Activated naive CD4-positive, alpha-beta T cell treated with anti-CD3 and anti-CD28 coated beads, Interleukin-2, amount 50 U/mL, for 72 hours (primary cell): ENCODE results near the gene CEP97. TPM values are rescaled to one million over a fixed set of nuclear protein-coding genes. Genes with fewer than 3 reads are reported as not detected.
"Not testable (repeated sequence)": the region's sequence is repeated elsewhere in the genome, so short reads cannot be mapped to it uniquely, and the experiment has no call there.

Experiments used
- ATAC-seq, 2 donors: fragments of 150-1000 bp; cut with Tn5 transposase; 2 replicates each; pipeline ENCODE4 v1.10.0; 2021; ENCODE audit warnings: mild to moderate bottlenecking in 2 of 2, moderate library complexity in 2 of 2
- DNase-seq, 2 donors: peaks; one replicate each; pipeline ENCODE4 v3.0.0; 2021 to 2022; ENCODE audit warnings: low spot score in 2 of 2
- H3K27ac Mint-ChIP-seq, 2 donors: one replicate each; pipeline ENCODE4 v1.8.0; 2022; ENCODE audit warnings: mild to moderate bottlenecking in 2 of 2, mixed read lengths in 2 of 2
- H3K36me3 Mint-ChIP-seq, 2 donors: one replicate each; pipeline ENCODE4 v1.8.0; 2022; ENCODE audit warnings: mixed read lengths in 2 of 2
- H3K9me3 Mint-ChIP-seq, 2 donors: one replicate each; pipeline ENCODE4 v1.8.0; 2022; ENCODE audit warnings: mixed read lengths in 2 of 2
- total RNA-seq, 2 donors: library from RNA; stranded (reverse); gene quantifications; one replicate each; pipeline ENCODE4 v1.2.3, GENCODE V29; 2022

The CEP97 gene
- total RNA-seq, 2 donors from 2014 or later: 16.1 to 20.0 TPM

- ATAC-seq, H3K27ac Mint-ChIP-seq, DNase-seq, H3K36me3 Mint-ChIP-seq, H3K9me3 Mint-ChIP-seq: not testable (repeated sequence)
Measured at GRCh38 chr3:101694836-101695235, 29.6 kb upstream of the CEP97 start.

- DNase-seq: peak in 1 of 2 donors; percentile 63
- Mint-ChIP-seq H3K36me3 (no peaks in the 10 kb centered on the region), H3K9me3 (no peaks in the 10 kb centered on the region), H3K27ac (no peak overlapping the region)
- ATAC-seq: peak; percentile 35 to 46
Measured at GRCh38 chr3:101695779-101696372, 28.5 kb upstream of the CEP97 start.

GRCh38 chr3:101701696-101702634, 22.4 kb upstream of the CEP97 start:
- H3K9me3 Mint-ChIP-seq: no peaks in the 10 kb centered on the region
- ATAC-seq (no peak), DNase-seq (no peak)
- no peaks in the 10 kb centered on the region for H3K36me3 Mint-ChIP-seq
- no peak overlapping the region for H3K27ac Mint-ChIP-seq

- Mint-ChIP-seq H3K36me3 (no peaks in the 10 kb centered on the region), H3K9me3 (no peaks in the 10 kb centered on the region), H3K27ac (no peak overlapping the region)
- no peak for ATAC-seq
- DNase-seq: no peak
Measured at GRCh38 chr3:101702726-101703125, 21.7 kb upstream of the CEP97 start.

- no peak overlapping the region for H3K27ac Mint-ChIP-seq
- H3K9me3 Mint-ChIP-seq: no peaks in the 10 kb centered on the region
- H3K36me3 Mint-ChIP-seq: no peaks in the 10 kb centered on the region
- ATAC-seq (no peak), DNase-seq (no peak)
Measured at GRCh38 chr3:101703169-101703568, 21.2 kb upstream of the CEP97 start.

GRCh38 chr3:101704639-101705038, 19.8 kb upstream of the CEP97 start:
- ATAC-seq, DNase-seq, H3K36me3 Mint-ChIP-seq, H3K9me3 Mint-ChIP-seq, H3K27ac Mint-ChIP-seq: not testable (repeated sequence)

- Mint-ChIP-seq H3K9me3 (no peaks in the 10 kb centered on the region), H3K36me3 (no peaks in the 10 kb centered on the region), H3K27ac (no peak overlapping the region)
- ATAC-seq: no peak
- DNase-seq: no peak
Measured at GRCh38 chr3:101709126-101709525, 15.3 kb upstream of the CEP97 start.

GRCh38 chr3:101718455-101718854, 6.0 kb upstream of the CEP97 start:
- ATAC-seq: no peak
- H3K9me3 Mint-ChIP-seq: no peaks in the 10 kb centered on the region
- no peak overlapping the region for H3K27ac Mint-ChIP-seq
- DNase-seq: no peak
- no peaks in the 10 kb centered on the region for H3K36me3 Mint-ChIP-seq

GRCh38 chr3:101719604-101720185, 4.7 kb upstream of the CEP97 start:
- ATAC-seq (no peak), DNase-seq (no peak)
- H3K27ac Mint-ChIP-seq: no peak overlapping the region
- H3K36me3 Mint-ChIP-seq: peaks cover 0 to 6% of the 10 kb centered on the region in 2 donors
- H3K9me3 Mint-ChIP-seq: no peaks in the 10 kb centered on the region

GRCh38 chr3:101720851-101721840, 3.3 kb upstream of the CEP97 start:
- Mint-ChIP-seq H3K9me3 (no peaks in the 10 kb centered on the region), H3K36me3 (peaks cover 7 to 12% of the 10 kb centered on the region in 2 donors), H3K27ac (peak overlapping the region; percentile 85 to 90)
- ATAC-seq (peak in 1 of 2 donors; percentile 27), DNase-seq (peak in 1 of 2 donors; percentile 14)

- Mint-ChIP-seq H3K9me3 (no peaks in the 10 kb centered on the region), H3K36me3 (peaks cover 7 to 12% of the 10 kb centered on the region in 2 donors), H3K27ac (peak overlapping the region; percentile 85 to 92)
- ATAC-seq (no peak), DNase-seq (no peak)
Measured at GRCh38 chr3:101722394-101723173, 1.8 kb upstream of the CEP97 start.

- Mint-ChIP-seq H3K36me3 (peaks cover 7 to 12% of the 10 kb centered on the region in 2 donors), H3K27ac (peak overlapping the region; percentile 90 to 93), H3K9me3 (no peaks in the 10 kb centered on the region)
- ATAC-seq (peak in 1 of 2 donors; percentile 40), DNase-seq (peak; percentile 40 to 71)
Measured at GRCh38 chr3:101725194-101725889, 928 bp downstream of the CEP97 start.

GRCh38 chr3:101725890-101726275, 1.5 kb downstream of the CEP97 start:
- ATAC-seq: no peak
- peak overlapping the region; percentile 90 to 93 for H3K27ac Mint-ChIP-seq
- H3K36me3 Mint-ChIP-seq: peaks cover 7 to 12% of the 10 kb centered on the region in 2 donors

GRCh38 chr3:101729586-101729985, 5.2 kb downstream of the CEP97 start:
- Mint-ChIP-seq H3K36me3 (peaks cover 18 to 19% of the 10 kb centered on the region in 2 donors), H3K27ac (no peak overlapping the region), H3K9me3 (no peaks in the 10 kb centered on the region)
- no peak for DNase-seq
- ATAC-seq: no peak

More at GRCh38 chr3:101725890-101726275, 1.5 kb downstream of the CEP97 start:
- H3K9me3 Mint-ChIP-seq: no peaks in the 10 kb centered on the region
- DNase-seq: no peak

- Mint-ChIP-seq H3K36me3 (peaks cover 19 to 23% of the 10 kb centered on the region in 2 donors), H3K9me3 (no peaks in the 10 kb centered on the region), H3K27ac (no peak overlapping the region)
- ATAC-seq (no peak), DNase-seq (no peak)
Measured at GRCh38 chr3:101730839-101731238, 6.4 kb downstream of the CEP97 start.
